Activated CD4-positive, alpha-beta T cell treated with anti-CD3 and anti-CD28 coated beads for 48 hours (primary cell): Measurements from ENCODE around the gene TNIK.
A peak's percentile ranks its signal among the peaks of the same experiment; 100 is the strongest.

ENCODE experiments used
- DNase-seq: peaks from one replicate; pipeline ENCODE4 v3.0.0-alpha.2; 2020

Gene TNIK

DNA sequence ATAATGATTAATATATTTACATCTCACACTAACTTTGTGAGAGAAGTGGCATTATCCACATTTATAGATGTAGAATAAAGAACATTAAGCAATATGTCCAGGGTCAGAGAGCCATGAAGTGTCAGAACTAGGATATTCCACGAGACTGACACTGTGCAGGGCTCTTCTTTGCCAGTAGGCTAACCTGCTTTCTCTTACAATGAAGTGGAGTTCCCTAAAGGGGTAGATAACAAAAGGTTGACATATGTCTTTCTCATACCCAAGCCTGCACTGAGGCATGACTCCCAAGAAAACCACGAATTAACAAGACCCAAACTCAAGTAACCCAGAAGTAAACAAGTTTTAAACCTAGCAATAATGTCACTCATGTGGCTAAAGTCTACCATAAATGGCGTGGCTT is 242.1 kb downstream of the TNIK start:
- no peak for DNase-seq

DNA sequence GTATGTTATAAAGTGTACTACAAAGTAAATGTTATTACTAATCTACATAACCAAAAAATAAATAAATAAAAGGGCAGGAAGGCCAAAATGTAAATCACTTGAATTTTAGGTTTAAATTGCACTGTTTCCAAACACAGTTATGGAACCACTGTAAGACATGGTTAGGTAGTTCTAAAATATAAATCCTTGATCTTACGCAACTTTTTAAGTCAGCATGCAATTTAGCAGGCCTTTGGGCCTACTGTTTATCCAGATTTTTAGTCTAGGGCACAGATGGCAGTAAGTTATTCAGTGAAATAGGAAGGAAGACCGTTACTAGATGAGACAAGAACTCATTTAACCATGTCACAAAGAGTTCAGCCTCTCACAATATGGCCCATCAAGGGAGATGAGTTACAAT is 246.3 kb downstream of the TNIK start:
- no peak for DNase-seq

DNA sequence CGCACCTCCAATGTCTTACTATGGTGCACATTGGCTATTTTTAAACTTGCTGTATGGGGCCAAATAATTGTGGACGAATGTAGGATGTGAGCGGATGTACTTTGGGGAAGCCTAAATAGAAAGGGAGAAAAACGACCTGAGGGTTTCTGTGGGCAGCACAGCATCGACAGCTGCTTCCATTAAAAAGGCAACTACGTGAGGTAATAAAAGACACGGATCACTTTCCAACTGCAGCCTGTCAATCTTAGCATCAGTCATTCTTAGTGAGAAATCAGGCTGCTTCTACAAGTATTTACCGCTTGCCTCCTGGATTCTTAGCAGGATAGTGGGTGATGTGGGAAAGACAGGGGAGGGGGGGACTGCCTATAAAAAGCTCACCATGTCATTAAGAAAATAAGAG is 247.0 kb downstream of the TNIK start:
- DNase-seq = no peak

DNA sequence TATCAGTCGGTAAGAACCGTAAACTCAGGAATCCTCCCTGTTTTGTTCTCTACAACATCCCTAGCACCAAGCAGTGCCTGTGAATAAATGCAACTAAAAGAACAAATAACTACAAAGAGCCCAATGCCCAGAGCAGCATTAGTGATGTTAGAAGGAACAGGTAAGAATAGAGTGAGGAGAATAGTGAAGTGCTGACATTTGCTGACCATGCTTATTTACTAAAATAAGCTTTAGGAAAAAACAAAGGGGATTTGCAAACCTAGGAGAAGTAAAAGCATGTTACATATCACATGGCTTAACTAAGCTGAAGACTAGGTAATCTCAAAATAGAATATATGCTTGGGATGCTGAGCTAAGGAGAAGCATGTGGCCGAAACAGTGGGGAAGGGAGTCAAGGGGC is 247.6 kb downstream of the TNIK start:
- DNase-seq = no peak

DNA sequence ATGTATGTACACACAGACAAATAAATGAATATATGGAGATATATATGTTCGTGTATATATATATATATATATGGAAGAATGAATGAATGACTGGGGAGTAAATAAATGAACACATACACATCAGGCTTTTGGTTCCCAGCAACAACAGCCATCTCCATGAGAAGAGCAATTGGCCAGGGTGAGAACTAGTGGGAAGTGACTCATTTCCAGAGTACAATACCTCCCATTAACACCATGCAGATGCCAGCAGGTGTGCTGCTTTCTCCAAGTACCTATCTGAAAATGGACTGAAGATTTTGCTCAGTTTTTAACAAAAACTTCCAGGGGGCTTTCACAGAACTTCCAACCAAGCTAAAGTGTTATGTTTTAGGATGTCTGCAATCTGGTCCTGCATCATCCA is 253.9 kb downstream of the TNIK start:
- no peak for DNase-seq

DNA sequence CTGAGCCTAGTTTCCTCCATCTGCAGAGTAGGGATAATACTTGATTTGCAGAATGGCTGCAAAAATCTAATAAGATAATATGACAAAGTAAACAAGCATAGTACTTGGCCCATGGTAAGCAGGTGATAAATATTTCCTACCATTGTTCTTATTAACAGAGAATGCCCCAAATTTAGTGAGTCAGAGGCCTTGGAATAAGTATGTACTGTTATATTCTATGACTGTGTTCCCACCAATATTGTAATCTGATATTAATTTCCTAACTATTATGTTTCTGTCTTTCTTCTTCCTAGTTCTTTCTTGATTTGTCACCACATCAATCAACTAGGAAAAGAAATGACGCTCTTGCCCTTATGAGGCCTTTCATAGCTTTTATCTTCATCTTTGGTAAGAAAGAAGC is 255.3 kb downstream of the TNIK start:
- no peak for DNase-seq

DNA sequence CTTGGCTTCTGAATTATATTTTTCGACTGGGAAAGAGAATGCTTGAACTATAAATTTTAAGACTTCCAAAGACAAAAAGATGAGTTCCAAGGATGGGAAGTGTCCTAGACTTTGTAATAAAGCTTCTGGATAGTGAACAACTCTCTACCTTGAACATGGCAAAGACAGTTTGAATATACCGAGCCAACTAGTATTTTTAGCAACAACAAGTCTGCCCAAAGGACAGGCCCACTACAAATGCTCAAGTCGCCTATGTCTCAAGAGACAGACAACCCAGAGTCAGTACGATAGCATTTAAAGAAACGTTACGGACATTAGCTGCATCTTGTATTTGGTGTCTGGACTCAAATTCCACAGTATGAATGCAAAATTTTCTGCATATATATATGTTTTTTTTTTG is 258.4 kb downstream of the TNIK start:
- no peak for DNase-seq

DNA sequence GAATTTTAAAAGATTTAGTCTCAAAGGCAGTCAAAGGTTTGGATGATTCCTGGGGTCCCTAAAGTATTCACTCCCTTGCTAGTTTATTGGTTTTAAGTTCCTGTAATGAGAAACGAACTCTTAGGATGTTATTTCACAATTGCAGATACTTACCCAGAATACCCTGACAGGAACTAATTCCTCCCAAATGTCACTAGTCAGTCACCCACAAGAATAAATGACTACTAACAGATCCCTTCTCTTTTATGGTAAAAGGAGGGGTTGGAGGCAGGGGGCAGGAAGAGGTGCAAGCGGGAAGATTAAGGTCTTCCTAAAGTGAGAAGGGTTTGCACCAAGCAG is 259.5 kb downstream of the TNIK start:
- no peak for DNase-seq

DNA sequence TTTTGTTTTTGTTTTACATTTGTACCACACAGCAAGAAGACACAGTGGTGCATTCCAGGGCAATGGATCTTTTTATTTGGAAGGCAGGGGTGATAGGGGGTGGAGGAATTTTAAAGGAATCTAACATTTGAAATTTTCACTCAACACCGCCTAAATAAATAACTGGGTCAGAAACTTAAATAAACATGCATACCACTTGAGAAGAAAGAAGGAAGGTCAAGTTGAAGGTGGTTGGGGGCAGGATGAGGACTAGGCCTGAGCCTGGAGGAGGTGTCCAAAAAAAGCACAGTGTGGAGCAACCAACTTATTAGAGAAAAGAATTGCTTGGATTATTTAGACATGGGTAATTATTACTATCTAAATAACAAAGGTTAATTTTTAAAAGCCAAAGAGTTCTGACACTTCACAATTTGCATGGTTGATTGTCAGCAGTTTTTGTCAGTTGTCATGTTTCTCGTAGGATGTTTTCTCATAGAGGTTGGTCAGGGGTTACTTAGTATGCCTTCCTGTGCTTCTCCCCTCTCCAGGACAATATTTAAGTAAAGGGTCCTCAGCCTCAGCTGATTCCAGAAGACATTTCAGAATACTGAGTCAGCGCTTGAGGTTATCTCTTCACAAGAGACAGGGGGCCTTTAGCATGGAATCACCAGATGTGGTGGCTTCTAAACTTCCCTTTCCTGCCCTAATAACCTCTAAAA is 260.0 kb downstream of the TNIK start:
- no peak for DNase-seq

DNA sequence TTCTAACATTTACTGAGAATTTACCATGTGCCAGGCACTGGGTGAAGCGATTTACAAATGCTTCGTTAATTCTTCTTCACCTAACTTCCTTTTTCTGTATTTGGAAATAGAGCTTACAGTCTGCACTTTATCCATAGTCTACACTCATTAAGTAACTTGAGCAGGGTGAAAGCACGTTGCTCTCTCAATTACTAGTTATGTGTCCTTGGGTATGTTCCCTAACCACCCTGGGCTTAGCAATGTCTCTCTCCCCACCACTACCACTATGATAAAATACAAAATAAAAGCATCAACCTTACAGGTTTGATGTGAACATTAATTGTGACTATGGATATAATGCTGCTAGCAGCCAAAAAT is 260.8 kb downstream of the TNIK start:
- DNase-seq = no peak

DNA sequence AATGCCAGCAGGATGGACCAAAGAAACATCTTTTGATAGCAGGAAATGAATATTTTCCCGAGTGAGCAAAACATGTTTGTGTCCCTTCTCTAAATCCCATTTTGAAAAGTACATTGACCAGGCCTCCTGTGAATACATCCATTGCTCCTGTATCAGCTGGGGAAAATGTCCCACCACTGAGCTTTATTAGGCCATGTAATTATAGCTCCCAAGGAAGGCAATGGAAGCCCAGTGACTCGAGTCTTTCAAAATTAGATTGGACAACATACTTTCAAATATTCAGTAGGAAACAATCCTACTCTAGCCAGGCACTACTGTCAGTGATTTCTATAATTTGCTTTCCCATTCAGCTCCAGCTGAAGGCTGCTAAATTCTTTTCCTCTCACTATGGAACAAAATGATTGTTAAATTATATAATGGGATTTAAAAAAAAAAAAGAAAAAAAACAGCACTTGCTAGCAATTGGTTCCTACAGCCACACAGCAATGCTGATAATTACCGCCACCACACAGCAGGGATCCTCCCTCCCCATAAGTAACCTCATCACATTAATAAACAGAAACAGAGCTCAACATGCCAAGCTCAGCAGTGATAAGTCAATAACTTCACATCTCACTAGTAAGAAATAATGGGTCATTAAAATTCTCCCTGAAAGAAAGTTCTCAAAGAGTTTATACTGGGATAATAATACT is 261.3 kb downstream of the TNIK start:
- no peak for DNase-seq

DNA sequence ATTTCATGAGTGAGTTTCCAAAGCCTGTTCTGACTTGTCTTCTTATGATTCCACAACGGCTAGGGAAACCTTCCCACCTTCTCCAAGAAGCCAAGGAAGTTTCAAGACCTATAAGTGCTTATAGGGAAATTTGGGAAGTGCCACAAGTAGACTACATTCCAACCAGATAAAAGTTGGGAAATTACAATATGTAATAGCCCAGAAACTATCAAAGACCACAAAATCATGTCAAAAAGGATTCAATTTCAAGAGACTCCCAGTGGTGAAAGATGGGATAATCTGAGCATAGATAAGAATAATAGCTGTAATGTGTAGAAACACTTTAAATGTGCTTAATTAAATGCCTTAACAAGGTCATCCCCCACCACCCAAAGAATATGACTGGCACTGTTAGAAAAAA is 264.5 kb downstream of the TNIK start:
- no peak for DNase-seq

DNA sequence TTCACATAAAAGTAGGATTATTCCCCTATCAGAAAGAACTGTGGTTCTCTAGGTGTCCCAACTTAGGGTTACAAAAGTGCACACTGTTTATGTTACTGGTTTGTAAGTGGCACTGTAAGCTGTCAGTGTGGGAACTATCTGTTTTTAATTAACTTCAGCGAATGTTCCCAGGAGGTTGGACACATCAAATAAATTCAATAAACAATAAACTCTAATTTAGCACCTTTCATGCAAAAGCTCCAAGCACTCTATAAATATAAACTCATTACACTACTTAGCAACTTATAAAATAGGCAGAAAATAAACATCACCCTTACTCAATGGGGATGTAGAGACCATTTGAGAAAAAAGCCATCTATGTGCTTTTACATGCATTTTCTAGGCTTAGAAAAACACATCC is 265.2 kb downstream of the TNIK start:
- DNase-seq = no peak

DNA sequence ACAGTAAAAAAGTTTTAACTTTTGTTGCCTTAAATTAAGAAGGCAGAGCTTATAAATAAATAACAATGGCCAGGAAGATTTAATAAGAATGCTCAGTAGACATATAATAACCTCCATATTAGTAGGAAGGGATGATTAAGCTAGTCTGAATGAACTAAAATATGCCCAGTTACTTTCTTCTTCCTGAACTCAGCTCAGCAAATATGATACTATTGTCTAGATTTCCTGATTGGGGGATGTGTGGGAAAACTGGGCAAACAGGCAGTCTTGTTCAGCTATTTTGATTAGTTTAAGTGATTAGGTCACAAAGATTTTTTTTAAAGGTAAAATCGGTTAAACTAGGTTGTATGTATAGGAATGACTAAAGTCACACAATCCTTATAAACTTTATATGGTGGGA is 266.5 kb downstream of the TNIK start:
- DNase-seq = no peak

DNA sequence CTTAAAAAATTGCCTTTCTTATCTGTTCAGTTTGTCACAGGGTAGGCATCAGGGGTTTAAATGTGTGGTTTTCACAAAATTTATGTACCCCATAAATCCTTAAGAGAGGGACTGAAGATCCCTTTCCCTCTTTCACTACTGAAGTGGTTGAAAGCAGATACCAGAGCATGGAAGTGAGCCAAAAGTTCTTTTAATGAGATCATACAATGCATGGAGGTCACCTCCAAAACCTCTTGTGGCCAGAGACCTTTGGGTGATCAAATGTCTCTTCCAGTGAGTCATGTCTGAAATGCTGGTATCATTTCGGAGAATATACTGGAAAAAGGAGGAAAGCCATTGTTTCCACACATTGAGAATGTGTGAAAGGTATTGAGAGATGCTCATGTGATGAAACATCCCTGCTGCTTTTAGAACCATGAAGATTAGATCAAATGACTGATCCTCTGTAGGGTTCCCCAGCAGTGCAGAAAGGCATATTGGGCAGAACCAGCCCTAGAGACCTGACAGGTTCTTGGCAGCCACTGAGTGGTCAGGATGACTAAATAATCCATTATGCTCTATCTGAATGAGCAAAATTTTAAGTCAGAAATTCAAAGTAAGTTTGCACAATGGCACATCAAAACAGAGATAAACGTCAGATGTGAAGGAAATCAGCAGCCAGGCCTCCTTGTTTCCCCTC is 267.9 kb downstream of the TNIK start:
- peak; percentile 39 for DNase-seq

DNA sequence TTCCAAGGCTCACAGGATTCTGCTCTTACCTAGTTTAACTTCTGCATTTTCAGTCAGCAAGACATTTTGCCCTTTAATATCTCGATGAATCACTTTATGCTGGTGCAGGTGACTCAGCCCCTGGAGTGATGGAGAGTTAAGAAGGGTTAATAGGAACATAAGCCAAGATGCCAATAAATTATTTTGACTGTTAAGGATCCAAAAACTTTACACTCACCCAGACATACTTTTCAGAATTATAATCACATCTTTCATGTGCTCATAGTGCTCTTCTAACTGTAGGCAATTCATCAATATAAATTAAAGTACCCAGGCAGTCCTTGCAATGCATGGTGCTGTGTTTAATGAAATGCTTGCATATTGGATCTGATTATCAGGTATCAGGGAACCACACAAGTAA is 269.5 kb downstream of the TNIK start:
- peak; percentile 26 for DNase-seq

DNA sequence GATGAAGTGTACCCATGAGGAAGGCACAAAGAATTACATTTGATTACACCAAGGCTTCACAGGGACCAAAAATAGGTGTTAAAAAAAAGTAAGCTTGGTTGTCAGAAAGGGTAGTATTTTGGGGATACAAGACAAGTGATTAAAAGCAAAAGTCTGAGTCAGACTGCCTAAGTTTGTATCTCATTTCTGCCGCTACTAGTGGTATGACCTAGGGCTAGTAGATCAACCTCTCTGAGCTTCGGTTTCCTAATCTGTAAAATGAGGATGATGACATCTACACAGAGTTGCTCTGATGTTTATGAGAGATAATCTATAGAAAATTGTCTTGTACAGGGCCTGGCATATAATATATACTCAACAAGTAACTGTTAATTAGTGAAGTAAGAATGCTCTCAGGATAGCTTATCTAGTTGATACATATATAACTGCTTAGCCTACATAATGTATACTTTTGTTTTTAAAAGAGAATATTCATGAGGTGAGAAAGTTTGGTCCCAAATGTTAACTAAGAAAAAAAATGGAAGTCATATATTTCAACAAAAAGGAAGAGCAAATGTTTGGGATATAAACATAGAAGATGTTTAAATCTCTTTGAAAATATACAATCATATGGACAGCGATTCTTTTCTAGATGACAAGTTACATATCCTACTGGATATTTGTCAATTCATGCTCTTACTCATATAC is 270.7 kb downstream of the TNIK start:
- DNase-seq = no peak

DNA sequence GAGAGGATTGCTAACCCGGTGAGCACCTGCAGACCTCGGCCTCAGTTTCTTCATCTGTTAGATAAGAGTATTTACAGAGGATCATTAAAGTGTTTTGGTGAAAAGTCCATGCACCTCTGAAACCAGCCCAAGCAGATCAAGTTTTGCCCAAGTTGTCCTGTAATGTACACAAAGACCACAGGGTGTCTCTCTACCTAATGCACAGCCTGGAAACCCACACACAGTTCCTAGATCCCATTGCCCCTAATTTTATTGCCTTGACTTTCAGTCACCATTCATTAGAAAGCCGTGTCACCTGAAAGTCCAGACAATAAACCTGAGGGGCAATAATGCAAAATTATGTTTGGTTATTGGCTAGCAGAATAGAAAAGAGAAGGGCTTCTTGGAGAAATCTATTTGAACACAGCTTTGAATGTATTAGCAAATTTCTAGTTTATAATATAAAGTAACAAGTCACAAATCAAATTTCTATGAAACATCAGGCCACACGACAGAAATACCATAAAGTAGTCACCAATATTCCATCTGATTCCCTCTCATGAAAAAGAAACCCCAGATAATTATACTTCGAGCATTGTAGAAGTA is 272.4 kb downstream of the TNIK start:
- DNase-seq = no peak

DNA sequence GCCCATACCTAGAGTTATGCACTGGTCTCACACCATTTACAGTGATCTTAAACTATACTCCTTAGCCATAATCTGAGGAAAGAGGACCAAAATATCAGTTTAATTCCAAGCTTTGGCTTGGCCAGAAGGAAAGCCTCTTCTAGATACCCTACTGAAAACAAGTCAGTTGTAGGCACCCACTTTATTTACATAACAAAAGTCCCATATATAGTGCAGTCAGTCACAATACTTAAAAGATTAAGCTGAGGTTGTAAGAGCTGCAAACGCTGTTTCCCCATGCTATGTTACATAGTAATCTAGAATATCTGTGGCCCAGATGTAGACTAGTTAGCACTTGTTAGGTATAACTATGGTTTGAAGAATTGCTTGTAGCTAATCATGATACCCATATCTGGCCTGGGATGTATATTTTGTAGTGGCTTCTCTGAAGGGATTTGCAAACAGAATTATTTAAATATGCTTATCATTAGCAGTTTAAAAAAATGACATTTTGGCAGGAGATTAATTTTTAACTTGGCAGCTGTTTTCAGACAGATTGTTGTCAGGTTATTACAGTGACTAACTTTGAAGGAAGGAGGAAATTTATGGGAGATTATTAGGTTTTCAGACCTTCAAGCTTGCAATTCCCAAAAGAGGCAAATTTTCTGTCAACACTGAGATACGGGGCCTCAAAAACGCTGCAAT is 273.2 kb downstream of the TNIK start:
- DNase-seq = no peak

DNA sequence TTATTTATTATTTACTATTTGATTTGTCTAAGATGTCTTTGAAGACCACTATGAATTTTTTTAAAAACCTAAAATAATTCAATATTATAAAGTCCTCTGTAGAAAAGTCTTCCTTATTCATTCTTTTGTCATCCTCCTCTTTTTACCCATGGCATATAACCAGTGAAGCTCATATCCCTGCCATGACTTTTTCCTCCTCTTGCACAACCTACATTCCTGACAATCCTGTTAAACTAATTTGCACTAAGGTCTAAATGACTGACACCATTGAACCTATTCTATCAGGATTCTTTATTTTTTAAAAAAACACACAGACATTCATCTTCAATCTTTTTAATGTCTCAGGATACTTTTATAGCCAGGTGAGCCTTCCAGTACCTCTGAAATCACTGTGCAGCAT is 273.8 kb downstream of the TNIK start:
- DNase-seq = no peak

DNA sequence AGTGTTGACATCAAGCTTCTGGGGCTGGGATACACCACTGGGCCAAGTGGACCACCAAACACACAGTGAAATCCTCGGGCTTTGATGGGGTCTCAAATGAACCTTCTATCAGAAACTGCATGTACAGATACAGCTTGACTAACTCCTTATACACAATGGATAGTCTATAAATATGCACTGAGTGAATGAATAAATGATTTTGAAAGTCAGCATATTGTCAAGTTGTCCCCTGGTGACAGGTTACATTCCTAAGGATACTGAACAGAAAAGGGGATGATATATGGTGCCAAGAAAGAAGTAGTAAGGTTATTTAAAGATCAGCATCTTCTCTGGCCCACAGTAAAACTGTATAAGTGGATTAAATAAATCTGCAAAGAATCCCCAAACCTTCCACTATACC is 274.2 kb downstream of the TNIK start:
- no peak for DNase-seq

DNA sequence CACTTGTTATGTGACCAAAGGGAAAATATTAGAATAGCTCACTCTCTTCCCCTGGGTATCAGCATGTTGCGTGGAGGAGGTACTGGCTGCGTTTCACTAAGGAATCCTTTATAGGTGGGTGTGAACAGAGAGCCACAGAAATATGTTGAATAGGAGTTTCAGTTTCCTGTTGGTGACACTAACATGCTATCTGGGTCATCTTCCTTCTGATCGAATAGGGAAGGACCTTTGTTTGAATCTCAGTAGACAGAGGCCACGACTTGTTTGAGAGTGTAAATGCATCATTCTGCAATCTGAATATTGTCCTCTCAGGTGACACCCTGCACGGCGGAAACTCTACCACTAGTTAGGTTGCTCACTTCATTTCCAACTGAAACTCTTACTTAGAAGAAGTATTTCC is 275.8 kb downstream of the TNIK start:
- DNase-seq = peak; percentile 47

DNA sequence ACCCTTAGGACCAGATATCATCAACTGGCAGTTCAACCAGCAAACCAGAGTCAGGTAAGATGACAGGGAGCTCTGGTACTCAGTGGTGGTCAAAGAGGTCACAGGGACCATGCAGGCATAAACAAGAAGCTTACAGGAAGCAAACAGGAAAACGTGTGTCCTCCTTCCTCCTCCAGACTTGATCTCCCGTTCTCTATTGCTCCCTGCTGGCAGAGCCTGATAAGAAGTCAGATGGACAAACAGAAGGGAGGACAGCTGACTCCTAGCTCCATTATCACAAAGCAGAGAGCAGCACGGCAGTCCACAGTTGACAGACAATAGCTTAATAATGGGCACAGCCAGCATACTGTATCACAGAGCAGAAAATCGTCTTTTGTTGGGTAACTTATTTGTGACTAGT is 277.2 kb downstream of the TNIK start:
- no peak for DNase-seq
